Measurements from ENCODE around the gene COLEC12.
"Not testable (repeated sequence)": the region's sequence is repeated elsewhere in the genome, so short reads cannot be mapped to it uniquely, and the experiment has no call there.

The COLEC12 gene

DNA sequence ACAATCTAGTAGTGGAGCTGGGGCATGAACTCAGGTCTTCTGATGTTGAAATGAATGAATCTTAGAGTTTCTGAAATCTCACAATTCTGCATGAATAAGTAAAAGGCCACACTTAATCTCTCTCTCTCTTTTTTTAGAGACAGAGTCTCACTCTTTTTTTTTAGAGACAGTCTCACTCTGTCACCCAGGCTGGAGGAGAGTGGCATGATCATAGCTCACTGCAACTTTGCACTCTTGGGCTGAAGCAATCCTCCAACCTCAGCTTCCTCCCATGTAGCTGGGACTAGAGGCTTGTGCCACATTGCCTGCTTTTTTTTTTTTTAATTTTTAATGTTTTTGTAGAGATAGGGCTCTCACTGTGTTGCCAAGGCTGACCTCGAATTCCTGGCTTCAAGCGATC, 163.8 kb downstream of the COLEC12 start:
- intact Hi-C loops (cut with DNase I), result no loop called here
- DNase-seq, result no peak

DNA sequence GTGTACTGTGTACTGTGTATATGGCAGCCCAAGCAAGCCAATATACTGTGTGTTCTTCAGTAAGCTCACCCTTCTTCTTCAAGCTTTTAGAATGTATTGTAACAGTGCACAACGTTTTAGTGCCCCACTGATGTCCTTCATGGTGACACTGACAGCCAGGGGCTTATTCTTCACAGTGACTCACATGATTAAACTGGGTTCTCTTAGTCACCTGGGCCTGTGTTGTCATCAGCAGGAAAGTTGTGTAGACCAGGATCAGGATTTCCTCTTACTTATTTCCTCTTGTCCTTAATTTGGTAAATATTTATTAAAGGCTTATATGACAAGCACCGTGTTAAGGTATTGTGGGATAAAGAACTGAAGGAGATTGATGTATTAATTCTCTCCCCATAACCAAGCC, 164.8 kb downstream of the COLEC12 start:
- intact Hi-C loops (cut with DNase I), result no loop called here
- no peak for DNase-seq

DNA sequence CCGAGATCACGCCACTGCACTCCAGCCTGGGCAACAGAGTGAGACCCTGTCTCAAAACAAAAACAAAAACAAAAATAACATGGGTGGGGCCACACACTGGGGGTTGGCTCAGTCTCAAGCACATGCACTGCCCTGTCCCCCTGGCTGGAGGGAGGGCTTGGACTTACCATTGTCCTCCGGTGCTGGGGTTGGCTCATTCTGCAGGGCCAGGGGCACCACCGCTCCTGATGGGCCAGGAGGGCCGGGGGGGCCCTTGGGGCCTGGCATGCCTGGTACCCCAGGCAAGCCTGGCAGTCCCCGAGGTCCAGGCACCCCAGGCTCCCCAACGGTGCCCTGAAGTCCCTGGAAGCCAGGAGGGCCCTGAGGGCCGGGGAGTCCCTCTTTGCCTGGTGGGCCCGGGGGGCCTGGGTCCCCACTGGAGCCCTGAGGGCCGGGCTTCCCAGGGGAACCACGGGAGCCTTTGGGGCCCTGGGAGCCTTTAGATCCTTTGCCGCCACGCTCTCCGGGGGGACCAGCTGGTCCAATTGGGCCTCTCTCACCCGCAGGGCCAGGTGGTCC, 165.8 kb downstream of the COLEC12 start:
- intact Hi-C loops (cut with DNase I), result no loop called here
- no peak for DNase-seq

DNA sequence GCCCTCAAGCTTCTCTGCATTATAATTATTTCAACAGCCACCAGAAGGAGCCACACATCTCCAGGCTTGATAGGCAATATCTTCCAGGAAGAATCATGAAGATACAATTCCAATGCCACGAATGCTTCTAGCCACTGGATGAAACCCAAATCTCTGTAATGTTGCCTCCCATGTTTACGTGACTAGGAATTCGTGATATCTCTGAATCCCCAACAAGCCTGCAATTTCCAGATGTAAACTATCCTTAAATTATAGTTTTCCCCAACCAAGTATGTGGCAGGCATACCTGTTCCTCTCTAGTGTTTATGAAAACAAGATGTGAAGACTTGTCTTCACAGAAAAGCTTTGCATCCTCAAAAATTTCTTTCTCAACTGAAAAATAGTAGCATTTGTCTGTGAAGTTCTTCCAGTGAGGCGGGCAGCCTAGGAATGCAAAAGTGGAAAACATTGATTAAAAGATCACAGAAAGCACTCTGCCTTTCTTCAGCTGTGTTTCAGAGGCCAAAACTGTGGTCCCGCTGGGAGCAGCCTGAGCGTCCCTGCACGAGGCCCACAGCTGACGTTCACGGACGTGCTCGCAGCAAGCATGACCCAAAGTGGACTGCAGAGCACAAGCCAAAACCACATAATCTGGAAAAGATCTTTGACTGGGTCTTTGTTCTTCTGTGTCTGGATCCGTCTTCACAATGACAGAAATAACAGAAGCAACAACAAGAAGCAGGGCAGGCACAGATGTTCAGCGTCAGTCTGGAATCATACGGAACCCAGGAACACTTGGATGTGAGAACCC, 167.6 kb downstream of the COLEC12 start:
- peak in 3 of 10 donors; percentile 14 to 83 (median 29) for DNase-seq
- intact Hi-C loops (cut with DNase I), result no loop called here

DNA sequence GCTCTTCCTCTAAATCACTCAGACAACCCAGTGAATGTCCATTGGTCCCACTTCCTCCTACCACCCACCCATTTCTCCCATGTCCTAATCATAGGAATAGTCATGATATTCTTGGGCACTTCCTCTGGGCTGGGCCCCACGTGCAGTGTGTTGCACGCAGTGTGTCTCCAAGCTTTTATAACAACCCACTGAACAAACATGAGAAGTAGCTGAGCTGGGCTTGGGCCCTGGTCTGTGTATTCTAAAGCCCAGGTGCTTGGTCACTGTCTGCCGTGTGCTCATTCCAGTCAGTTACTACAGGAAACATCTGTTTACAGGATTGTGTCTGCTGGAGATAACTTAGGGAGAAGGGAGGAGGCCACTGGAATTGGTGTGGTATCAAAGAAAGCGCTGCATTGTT, 168.5 kb downstream of the COLEC12 start:
- intact Hi-C loops (cut with DNase I), result no loop called here
- DNase-seq, result no peak

DNA sequence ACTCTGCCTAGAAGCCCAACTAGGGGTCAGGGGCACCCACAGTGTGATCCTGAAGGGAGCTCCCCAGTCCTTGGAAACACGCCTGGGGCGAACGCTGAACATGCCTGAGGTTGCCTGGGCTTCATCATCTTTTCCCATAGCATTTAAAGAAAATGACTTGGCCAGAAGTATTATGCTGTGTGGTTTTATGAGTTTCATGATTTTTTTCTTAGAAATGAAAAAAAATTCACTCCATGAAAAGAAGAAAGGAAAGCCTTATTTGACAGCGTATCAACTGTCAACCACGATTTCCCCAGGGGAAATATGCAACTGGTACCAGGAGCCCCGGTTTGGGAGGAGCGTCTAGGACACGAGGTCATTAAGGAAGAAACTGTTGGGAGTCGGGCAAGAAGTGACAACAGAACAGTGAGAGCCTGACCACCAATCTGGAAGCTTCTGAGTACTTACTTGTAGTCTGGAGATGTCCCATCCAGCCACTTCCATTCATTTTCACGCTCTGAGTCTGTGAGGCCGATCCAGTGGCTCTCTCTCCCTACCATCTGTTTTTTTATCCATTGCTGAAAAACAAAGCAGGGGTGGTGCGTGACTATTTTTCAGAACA, 169.2 kb downstream of the COLEC12 start:
- intact Hi-C loops (cut with DNase I), result no loop called here
- DNase-seq, result peak in 1 of 10 donors; percentile 5

DNA sequence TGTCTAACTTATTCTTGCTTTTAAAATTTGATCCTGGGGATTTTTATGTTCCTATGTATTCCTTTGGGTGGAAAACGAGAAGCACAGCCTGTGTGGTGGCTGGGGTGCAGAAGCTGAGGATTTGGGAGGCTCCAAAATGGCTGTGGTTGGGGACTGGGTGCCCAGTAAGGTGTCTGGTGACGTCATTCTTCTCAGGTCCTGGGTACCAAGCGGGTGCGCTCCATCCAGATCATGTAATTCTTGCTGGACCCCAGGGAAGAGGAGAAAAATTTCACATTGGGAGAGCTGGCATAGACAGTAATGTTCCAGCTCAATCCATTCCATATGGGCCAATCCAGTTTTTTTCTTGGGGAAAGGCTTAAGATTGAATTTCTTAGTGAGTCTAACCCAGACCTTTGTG, 171.6 kb downstream of the COLEC12 start:
- no peak for DNase-seq
- intact Hi-C loops (cut with DNase I), result no loop called here

DNA sequence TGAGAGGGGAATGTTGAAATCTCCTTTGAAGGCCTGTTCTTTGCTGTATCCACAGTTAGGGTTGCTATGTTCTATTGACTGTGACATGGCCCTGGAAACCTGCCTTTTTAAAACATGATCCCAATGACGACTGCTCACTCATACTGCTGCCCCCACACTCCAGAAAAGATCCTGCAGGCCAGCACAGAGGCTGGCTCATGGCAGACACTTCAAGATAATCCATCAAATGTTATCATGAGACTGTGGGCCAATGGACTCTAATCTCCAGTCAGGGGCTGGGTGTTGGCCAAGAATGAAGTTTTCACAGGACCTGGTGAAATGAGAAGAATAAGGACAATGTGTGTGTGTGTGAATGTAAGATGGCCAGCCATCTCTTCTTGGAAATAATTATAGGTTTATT, 173.7 kb downstream of the COLEC12 start:
- intact Hi-C loops (cut with DNase I), result no loop called here

DNA sequence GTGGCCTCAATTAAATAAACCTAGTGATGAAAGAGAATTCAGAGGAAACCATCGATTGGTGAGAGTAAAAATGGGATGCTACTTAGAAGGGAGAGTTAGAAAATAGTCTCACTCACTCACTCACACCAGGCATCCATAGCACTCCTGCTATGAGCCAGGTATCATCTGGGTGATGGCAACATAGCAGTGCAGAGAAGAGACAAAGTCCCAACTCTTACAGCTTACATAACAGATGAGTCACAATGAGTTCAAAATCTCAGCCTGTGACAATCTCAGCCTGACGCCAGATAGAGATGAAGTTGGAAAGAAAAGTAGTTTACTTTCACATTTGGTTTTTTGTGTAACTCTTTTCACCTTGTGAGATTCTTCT, 177.3 kb downstream of the COLEC12 start:
- no peak for DNase-seq
- intact Hi-C loops (cut with DNase I), result no loop called here

More for the DNA sequence above, 173.7 kb downstream of the COLEC12 start:
- DNase-seq, result no peak

DNA sequence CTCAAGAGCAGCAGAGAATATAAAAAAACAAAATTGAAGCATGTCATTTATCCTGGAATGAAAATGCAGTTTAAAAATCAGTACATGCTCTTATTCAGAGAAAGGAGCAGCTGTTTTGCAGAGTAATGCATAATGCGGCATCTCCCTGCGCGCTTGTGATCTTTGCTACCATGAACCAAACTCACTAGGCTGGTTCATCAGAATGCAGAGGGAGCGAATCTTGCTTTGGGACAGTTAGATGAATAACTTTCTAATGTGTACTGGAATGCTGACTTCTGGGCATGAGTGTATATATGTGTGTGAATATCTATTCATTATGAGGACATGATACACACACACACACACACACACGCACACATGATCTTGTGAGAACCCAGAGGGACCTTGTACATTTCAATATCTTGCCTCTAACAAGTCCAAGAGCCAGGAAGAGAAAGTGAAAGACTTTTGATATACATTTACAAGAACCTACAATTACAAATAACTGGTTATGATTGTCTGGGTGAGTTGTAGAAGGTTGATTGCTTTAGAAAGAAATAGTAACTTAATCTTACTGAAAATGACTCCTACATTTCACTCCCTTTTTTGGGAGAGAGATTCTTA, 178.5 kb downstream of the COLEC12 start:
- intact Hi-C loops (cut with DNase I), result no loop called here
- no peak for DNase-seq

DNA sequence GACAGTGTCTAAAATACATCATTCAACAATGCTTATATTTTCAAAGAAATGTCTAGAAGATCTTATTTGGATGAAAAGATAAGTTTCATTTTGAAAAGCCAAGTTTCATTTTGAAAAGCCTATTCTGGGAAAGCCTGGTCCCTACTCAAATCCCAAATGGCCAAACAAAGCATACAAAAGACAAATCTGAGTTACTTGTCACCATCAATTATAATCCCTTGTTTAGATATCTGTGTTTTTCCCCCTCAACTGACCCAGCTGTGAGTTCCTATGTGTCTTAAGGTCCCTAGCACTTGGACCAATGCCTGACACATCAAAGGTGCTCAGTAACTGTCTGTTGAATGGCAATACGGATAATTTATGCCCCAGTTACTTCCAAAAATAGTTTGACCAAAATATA, 180.3 kb downstream of the COLEC12 start:
- DNase-seq, result no peak

DNA sequence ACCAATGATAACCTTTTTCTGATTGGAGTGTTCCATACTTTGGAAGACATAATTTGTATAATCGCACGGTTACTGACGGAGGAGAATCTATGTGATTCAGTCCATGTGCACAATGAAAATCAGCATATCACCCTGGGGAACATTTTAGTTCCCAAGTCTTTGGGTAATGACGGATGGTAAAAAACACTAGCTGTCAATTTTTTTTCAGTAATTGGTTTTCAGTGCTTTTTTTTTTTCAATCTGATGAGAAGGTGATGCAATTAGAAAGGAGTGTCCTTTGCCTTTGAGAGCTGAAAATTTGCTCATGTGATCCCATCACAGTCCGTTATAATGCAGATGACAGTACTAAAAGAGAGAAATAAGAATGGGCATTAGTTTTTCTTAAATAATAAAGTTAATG, 180.8 kb downstream of the COLEC12 start:
- intact Hi-C loops (cut with DNase I), result no loop called here
- no peak for DNase-seq

More for the DNA sequence above, 180.3 kb downstream of the COLEC12 start:
- intact Hi-C loops (cut with DNase I), result no loop called here

DNA sequence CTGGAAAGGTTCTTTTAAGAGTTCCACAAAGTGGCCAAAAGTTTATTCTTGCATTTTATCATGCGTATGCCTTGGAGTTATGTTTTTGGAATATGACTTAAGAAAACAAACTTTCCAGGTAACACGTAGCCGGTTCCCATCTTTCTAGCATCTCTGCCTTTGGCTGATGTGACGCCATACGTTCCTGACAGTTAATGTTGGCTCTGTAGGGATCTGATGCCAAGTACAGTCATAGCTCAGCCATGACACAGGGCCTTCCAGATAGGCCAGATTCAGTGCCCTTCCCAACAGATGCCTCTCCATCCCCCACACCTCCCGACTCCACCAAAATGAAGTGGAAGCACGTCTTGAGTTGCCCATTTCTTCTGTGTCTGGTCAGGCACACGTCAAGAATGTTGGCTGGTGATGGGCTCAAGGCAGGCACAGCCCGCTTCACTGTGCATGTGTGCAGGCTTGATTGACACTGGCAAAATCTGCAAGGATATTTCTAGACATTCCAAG, 181.7 kb downstream of the COLEC12 start:
- intact Hi-C loops (cut with DNase I), result no loop called here
- DNase-seq, result no peak

DNA sequence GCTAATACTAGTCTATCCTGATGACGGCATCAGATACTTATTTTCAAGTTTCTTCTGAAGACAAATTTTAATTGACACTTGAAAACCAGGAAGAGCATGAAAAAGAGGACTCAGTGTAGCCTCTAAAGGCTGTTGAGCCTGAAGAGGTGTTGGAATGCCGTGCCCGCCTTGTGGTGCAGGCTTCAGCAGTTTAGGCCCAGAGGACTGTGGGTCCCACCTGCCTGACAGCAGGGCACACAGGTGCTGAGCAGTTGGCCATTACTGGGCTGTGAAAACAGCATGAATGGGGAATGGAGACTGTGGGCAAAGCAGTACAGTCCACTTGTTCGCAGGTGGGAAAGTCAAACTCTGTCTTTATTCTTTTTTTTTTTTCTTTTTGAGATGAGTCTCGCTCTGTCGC, 182.9 kb downstream of the COLEC12 start:
- DNase-seq, result no peak
- intact Hi-C loops (cut with DNase I), result no loop called here

DNA sequence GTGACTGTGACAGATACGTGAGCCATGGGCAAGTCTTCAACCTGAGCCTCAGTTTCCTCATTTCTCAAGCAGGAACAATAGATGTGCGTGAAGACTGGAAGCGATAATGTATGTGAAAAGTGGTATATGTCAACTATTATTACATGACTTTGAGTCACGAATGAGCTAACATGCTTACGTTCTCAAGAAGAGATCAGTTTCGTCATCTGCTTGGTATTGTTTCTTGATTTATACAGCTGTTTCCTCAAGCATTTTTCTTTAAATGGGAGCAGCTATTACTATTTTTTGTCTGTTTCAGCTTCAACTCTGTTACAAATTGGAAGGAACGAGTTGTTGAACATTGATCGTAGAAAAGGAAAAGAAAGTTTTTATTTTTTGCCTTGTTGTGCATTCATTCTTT, 184.1 kb downstream of the COLEC12 start:
- no peak for DNase-seq
- intact Hi-C loops (cut with DNase I), result no loop called here

DNA sequence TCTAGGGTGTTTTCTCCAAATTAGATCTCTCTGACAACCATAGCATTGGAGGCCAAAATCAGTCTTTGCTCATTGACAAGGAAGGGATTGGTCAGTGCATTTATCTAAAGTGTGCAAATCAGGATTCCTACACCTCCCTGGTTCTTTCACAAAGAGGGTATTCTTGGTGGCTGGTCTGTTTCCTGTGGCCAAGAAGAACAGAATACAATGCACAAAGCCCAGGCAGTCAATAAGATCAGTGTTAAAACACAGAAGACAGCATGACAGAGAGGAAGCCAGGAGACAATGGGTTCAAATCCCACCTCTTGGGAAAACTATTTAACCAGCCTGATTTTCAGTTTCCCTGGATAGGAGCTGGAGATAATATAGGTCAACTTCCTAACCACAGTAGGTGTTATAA, 186.6 kb downstream of the COLEC12 start:
- no peak for DNase-seq
- intact Hi-C loops (cut with DNase I), result no loop called here

DNA sequence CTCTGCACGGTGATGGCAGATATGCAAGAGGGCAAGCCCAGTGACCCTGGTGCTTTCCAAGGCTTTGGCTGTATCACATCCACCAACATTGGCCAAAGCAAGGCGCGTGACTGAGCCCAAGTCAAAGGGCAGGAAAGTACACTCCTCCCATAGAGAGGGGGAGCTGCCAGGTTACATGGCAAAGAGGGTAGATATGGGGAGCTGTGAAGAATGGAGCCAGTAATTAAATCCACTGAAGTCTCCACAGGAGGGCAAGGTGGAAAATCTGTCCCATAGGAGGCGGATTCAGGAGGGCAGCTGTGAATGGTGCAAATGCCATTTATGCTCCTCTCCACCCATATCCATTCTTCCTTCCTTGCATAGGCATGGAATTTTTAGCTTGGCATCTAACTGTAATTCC, 188.1 kb downstream of the COLEC12 start:
- no peak for DNase-seq
- intact Hi-C loops (cut with DNase I), result no loop called here

DNA sequence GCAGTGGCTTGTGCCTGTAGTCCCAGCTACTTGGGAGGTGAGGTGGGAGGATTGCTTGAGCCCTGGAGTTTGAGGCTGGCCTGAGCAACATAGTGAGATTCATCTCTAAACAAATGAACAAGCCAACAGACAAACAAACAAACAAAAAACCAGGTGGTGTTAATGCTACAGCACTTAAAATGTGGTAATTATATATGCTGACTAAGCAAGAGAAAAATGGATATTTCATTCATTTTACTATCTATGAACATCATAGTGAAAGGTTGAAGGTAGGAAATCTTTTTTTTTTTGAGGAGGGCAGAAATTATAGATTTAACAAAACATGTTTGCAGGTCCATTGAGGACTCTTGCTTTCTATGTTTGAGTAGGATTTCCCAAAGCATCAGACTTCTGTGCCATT, 190.5 kb downstream of the COLEC12 start:
- intact Hi-C loops (cut with DNase I), result no loop called here
- no peak for DNase-seq

DNA sequence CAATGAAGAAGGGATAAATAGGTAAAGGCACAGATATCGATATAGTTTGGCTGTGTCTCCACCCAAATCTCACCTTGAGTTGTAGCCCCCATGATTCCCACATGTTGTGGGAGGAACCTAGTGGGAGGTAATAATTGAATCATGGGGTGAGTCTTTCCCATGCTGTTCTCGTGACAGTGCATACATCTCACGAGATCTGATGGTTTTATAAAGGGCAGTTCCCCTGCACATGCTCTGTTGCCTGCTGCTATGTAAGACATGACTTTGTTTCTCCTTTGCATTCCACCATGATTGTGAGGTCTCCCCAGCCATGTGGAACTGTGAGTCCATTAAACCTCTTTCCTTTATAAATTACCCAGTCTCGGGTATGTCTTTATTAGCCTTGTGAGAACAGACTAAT, 192.4 kb downstream of the COLEC12 start:
- intact Hi-C loops (cut with DNase I); DNase-seq: not testable (repeated sequence)

DNA sequence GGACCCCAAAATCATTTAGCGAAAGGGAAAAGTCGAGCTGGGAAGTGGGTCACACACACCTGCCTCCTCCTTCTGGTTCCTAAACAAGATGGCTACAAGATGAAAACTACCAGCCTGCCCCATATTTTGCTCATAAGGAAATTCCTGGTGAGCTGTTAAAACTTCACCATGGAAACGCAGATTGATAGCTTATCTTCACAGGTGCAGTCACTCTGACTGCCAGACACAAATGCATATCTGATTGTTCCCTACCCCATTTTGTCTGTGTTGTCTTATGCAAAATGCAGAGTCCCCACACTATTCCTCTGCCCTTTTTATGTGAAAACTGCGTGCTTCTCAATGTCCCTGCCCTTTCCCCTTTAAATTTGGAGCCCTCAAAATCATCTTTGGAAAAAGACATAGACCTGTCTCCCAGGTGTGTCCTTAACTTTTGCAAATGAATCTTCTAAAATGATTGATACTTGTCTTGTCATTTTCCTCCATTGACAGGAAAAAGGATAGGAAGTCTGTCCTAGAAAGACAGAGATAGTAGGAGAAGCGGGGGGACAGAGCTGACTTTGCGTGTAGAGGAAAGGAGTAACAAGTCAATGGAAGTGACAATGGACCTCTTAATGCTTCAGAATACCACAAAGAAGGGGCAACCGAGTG, 193.8 kb downstream of the COLEC12 start:
- no peak for DNase-seq
- intact Hi-C loops (cut with DNase I), result no loop called here

DNA sequence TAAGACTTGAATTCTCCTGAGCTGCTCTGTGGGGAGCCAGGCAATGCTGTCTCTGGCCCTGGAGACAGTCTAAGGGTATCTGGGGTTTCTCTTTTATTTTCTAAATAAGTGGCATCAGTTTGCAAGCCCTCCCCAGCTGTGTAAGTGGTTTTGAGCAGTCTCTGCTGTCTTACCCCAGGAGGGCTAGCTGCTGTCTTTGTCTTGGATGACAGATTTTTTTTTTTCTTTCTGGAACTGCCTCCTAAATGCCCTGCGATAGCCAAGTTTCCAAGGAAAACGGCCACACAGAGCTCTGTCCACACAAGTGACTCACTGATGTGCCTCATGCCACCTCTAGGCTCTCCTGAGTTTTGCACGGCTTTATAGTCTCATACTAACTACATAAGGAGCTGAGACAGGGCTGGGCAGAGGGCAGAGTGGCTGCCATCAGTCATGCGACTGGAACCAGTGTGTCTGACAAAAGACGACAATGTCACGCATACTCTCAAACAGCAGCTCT, 195.4 kb downstream of the COLEC12 start:
- intact Hi-C loops (cut with DNase I), result no loop called here
- no peak for DNase-seq
